BJ (cell line): ENCODE data around the gene ELAVL2. TPM values are rescaled to one million over a fixed set of nuclear protein-coding genes. Genes with fewer than 3 reads are reported as not detected.

ENCODE experiments used
- CTCF ChIA-PET: fragments of 350-600 bp; formaldehyde crosslinking; extraction: SDS; loops from one replicate; lab custom pipeline; 2021; ENCODE audit warnings: antibody characterized with exemption, inconsistent platforms; lab: Yijun Ruan, JAX
- POLR2A ChIA-PET: fragments of 300-600 bp; sonication (Branson Sonifier 250); formaldehyde crosslinking; extraction: SDS; loops from one replicate; lab custom pipeline; 2021; ENCODE audit warnings: antibody characterized with exemption; lab: Charles Lee
- DNase-seq: peaks from one replicate; pipeline ENCODE4 v3.0.0-alpha.2; 2011; ENCODE audit warnings: low read depth
- H3K27me3 ChIP-seq: 2 replicates; pipeline ENCODE4 v1.6.0; 2011; ENCODE audit warnings: low read length; ENCODE audit not compliant: control insufficient read depth, insufficient read depth
- H3K36me3 ChIP-seq: 2 replicates; pipeline ENCODE4 v1.5.1; 2011; ENCODE audit warnings: low read length; ENCODE audit not compliant: control insufficient read depth, insufficient read depth
- H3K4me3 ChIP-seq: 2 replicates; pipeline ENCODE4 v1.5.1; 2011; ENCODE audit warnings: low read depth, mild to moderate bottlenecking, control low read depth, low read length
- polyA plus RNA-seq: library from polyadenylated mRNA; depleted of rRNA; stranded (reverse); fragments of >200 nt; gene quantifications from 2 replicates; pipeline ENCODE4 v1.2.3, GENCODE V29; 2011
- TF ChIP-seq, protein P1 (sequence below): IDR thresholded peaks from 2 replicates; pipeline ENCODE4 v1.5.1; 2011; ENCODE audit warnings: low read depth, mild to moderate bottlenecking, control low read depth, inconsistent platforms, low read length, moderate library complexity; ENCODE audit not compliant: insufficient read depth

The ELAVL2 gene
- polyA plus RNA-seq, 1 experiment: 0.04 TPM

DNA sequence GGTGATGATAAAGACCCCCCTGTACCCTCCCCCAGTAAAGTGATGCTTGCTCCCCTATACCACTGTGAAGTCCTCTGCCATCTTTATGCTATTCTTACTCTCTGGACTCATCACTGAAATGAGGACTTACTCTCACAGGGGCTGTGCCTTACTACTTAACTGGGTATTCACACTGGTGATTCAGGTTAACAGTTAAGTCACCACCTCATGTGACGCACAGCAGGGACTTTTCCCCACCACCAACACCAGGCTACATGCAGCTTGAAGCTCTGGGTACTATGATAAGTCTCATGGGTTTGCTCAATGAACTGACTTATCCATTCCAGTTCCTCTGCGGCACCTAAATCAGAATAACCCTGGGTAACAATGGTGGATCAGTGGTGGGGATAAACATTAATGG, 163.7 kb downstream of the ELAVL2 start:
- ChIA-PET CTCF (no interaction called here), POLR2A (no interaction called here)
- Histone ChIP-seq H3K27me3 (no peaks in the 10 kb centered on the region), H3K36me3 (no peaks in the 10 kb centered on the region), H3K4me3 (no peak overlapping the region)
- DNase-seq: no peak
- TF ChIP-seq, protein P1, sequence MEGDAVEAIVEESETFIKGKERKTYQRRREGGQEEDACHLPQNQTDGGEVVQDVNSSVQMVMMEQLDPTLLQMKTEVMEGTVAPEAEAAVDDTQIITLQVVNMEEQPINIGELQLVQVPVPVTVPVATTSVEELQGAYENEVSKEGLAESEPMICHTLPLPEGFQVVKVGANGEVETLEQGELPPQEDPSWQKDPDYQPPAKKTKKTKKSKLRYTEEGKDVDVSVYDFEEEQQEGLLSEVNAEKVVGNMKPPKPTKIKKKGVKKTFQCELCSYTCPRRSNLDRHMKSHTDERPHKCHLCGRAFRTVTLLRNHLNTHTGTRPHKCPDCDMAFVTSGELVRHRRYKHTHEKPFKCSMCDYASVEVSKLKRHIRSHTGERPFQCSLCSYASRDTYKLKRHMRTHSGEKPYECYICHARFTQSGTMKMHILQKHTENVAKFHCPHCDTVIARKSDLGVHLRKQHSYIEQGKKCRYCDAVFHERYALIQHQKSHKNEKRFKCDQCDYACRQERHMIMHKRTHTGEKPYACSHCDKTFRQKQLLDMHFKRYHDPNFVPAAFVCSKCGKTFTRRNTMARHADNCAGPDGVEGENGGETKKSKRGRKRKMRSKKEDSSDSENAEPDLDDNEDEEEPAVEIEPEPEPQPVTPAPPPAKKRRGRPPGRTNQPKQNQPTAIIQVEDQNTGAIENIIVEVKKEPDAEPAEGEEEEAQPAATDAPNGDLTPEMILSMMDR: no peak

DNA sequence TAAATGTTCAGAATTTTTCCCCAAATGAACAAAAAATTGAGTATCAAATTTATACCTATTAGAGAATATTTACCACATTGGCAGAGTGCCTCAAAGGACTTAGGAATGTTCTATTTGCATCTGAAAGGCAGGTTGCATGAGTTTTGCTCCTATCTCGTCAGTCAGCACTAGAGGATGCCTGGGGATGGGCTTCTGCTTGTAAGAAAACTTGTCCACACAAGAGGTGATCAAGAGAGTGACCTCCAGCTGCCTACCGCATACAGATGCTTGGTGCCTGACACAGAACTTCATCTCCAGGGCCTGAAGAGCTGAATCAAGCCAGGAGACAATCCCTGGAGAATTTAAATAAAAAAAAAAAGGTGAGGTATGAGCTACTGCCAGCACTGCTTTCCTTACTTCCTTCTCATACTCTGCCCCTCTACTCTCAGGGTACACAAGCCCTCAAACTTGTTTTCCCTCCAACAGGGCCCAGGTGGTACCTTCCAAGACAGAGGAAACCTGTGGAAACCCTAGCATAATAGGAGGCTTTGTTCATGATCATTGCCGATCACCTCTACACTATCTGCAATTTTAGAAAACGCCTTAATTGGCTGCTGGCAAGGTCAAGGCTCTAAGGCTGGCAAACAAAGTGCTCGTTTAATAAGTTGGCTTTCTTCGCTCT, 166.6 kb downstream of the ELAVL2 start:
- TF ChIP-seq, protein P1: no peak
- H3K36me3 ChIP-seq: no peaks in the 10 kb centered on the region
- H3K4me3 ChIP-seq: no peak overlapping the region
- H3K27me3 ChIP-seq: no peaks in the 10 kb centered on the region
- no peak for DNase-seq
- ChIA-PET POLR2A (no interaction called here), CTCF (no interaction called here)

DNA sequence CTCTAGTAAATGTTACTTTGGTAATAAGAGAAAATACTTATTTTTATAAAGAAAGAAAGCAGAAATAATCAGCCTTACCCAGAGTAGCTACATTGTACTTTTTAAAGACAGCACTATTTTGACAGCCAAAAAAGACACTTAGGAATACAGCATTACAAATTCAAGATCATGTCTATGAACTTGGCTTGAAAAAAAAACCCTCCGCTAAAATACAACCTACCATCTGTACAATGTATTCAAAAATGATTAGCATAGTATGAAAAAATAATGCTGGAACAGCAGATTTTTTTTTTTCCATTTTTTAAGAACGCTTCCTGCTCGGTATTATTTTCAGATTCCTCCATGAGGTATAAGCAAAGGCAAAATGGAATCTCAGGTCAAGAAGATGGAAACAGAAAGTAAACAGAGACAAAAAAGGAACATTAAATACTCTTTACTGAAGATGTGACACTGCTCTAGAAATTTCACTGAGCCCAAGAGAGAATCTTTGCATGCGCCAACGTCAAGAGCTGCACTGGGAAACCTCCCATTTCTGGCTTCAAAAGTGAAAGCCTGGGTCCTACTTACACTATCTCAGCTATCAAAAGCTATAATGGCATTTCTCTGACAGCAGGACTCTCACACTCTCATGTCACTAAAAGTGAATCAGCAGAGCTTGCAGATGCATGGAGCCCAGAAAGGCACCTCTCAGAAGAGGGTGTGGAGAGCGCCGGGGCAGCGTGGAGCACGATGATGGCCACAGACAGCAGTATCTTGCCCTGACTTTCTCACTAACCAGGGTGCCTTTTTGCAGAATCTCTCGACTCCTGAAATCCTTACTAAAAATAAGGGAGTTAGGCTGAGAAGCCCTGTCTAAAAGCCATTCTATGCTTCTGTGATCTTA, 167.4 kb downstream of the ELAVL2 start:
- TF ChIP-seq, protein P1: no peak
- POLR2A ChIA-PET: no interaction called here
- CTCF ChIA-PET: no interaction called here
- Histone ChIP-seq H3K27me3 (no peaks in the 10 kb centered on the region), H3K4me3 (no peak overlapping the region), H3K36me3 (no peaks in the 10 kb centered on the region)
- DNase-seq: no peak

DNA sequence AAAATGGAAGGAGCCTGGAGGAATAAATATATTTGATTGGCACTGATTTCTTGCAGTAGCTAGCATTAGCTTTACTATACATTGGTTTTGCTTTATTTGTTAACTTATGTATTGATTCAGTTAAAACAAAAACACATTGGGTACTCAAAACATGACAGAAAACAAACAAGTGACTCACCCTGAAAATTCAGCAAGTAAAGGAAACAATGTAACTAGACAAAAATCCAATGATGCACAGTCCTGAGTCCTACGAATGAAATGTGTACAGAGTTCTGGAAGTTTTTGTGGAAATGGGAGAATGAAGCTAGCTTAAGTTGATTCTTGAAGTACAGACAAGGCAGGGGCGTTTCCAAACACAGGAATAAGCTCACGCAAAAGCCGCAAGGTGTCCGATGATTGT, 175.0 kb downstream of the ELAVL2 start:
- no peaks in the 10 kb centered on the region for H3K36me3 ChIP-seq
- no peaks in the 10 kb centered on the region for H3K27me3 ChIP-seq
- TF ChIP-seq, protein P1: no peak
- POLR2A ChIA-PET: no interaction called here
- no peak overlapping the region for H3K4me3 ChIP-seq
- CTCF ChIA-PET: no interaction called here
- no peak for DNase-seq

DNA sequence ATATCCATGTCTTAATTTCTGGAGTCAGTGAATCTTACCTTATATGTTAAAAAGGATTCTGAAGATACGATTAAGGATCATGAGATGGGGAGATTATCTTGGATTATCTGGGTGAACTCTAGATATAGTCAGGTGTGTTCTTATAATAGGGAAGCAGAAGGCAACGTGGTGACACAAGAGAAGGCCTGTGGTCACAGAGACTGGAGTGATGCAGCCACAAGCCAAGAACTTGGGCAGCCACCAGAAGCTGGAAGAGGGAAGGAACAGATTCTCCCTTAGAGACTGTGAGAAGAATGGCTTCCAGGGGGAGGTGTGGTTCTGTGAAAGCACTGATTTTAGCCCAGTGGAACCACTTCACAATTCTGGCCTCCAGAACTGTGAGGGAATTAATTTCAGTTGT, 177.4 kb downstream of the ELAVL2 start:
- CTCF ChIA-PET: no interaction called here
- POLR2A ChIA-PET: no interaction called here
- TF ChIP-seq, protein P1: no peak

More for the DNA sequence above, 177.4 kb downstream of the ELAVL2 start:
- no peak for DNase-seq
- no peak overlapping the region for H3K4me3 ChIP-seq
- H3K36me3 ChIP-seq: no peaks in the 10 kb centered on the region
- H3K27me3 ChIP-seq: no peaks in the 10 kb centered on the region
